GM19468 (cell line): ENCODE results near the gene DUSP8.
"Not testable (repeated sequence)": the region's sequence is repeated elsewhere in the genome, so short reads cannot be mapped to it uniquely, and the experiment has no call there.

ENCODE experiments used
- ATAC-seq: cut with Tn5 transposase; IDR thresholded peaks from one replicate; pipeline ENCODE4 v1.9.1; 2021; ENCODE audit warnings: mild to moderate bottlenecking, moderate library complexity, moderate number of reproducible peaks; ENCODE audit not compliant: unreplicated experiment; ENCODE audit errors: extremely low read depth

Gene DUSP8

DNA sequence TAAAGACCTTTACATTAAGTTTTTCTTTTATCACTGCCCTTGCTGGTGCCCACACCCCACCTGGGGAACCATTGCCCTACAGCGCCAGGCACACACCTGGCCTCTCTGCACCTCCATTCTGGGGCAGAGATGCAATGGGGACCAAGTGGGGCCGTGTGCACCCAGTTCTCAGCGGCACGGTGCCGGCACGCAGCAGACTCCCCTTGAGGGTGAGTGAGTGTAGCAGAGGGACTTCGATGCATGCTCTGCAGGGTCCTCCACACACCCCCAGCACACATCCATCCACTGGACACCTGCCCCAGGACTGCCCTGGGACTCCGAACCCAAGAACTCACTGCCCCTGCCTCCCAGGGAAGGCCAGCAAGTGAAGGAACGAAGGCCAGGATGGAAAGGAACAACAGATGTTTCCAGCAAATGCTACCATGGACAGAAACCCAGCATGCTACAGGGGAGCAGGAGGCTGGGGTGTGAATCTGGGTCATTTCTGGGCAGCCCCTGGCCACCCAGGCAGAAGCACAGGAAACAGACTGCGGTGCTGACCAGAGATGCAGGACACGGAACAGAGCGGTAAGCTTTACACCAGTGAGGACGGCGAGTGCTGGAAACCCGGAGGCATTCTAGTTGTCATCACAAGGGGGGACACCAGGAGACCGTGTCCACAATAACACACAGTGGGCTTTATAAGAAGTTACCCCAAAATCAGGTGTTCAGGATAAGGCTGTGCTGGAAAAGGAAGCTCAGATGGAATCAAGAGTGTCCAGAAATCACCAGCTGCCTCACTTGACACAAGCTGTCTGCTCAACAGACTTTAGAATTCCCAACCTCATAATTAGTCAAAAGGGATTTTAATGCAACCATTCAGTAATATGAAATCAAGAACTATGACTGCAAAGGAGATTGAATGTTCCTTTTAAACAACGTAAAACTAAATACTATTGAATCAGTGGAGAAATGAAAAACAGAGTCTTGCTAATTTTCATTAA, 52.8 kb downstream of the DUSP8 start:
- ATAC-seq, result no peak

- ATAC-seq, result no peak
Measured at GRCh38 chr11:1518301-1518700, 53.8 kb downstream of the DUSP8 start.

- no peak for ATAC-seq
Measured at GRCh38 chr11:1517117-1518005, 54.7 kb downstream of the DUSP8 start.

DNA sequence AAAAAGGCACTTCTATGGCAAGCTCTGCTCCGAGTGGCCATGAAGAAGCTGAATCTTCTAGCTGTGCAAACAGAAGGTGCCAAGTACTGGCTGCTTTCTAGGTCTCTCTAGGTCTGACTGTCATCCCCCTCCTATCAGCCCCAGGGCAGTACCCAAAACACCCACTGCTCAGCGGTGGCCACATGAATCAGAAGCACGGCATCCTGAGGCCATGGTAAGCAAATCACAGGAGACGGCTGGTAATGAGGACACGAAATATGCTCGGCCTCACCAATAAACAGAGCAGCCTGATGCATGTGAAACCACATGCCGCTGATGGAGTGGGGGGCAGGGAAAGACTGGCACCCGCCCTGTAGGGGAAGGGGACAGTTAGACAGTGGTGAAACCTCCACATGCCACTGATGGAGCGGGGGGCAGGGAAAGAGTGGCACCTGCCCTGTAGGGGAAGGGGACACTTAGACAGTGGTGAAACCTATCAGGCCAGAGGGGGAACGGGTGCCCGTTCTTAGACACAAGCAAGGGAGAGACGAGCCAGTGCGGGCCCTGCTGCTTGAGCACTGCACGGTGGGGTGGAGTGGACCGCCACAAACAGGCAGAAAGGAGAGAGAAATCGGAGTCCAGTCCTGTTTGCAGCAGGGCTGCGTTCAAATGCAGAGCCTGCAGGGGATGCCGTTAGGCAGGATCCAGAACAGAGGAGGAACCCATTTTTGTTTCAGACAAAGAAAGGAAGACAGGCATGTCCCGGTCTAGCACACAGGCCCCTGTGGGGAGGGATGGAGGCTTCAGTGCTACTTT, 55.6 kb downstream of the DUSP8 start:
- no peak for ATAC-seq

DNA sequence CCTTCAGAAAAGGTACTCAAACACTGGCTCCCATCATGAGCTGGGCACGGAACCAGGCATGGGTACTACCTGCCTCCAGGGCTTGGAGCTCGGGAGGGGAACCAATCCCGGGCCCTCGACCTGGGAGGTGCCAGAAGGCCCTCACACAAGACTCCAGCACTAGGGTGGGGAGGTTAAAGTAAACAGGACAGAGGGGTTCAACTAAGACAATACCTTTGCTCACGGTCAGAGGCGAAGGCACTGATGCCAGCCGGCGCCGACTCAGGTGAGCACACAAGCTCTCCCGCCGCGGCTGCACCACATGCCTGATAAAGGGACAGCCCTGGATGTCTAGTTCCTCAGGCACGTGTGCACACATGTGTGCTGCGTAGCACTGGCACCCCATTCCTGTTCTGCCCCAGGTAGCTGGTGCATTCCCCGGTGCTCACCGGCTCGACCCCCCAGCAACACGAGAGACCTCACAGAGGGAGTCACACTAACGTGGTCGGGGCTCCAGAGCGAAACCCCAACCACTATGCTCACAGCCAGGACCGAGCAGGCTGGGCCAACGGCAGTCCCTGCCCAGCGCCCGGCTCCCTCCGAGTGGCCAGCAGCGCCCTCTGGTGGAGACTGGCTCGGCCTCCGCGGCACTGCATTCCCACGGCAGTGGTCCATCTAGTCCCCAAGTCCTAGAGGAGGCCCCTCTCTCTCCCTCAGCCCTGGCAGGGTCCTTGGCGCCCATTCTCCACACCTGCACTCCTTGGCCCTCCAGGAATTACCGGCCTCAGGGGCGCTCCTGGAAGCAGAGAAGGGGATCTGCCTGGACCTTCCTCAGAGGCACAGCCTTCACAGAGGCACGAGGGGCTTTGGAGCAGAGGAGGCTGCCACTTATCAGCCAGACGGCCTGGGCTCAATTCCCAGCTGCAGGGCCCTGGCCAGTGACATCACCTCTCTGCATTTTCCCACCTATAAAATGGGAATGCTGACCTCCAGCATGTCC, 56.7 kb downstream of the DUSP8 start:
- ATAC-seq, result no peak

DNA sequence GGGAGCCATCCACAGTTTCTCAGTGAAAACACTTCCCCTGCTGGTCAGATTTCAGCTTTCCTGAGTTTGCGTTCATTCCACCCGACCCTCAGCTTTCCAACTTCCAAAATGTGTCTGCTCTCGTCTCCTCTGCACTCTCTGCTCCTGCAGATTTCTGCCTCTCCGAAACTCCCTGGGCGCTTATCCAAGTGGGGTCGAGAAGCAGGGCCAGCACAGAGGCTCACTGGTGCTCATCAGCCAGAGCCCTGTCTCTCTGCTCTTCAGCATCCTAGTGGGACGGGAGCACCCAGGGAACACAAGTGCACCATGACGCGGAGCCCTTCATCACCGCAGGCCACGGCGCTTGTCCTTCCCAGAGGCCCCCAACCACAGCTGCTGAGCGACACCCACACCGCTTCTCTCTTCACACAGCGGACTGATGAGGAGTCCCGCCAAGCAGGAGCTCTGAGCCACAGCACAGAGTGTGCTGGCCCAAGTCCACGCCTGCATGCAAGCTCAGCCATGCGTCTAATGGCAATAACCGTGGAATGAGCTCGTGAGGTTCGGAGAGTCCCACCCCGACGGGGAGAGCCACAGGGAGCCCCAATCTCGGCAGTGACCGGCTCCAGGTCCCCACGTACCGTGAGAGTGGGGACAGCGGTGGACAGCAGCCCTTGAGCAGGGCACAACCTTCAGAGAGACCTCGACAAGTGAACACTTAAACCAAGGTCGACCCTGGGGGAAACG, 57.6 kb downstream of the DUSP8 start:
- ATAC-seq, result no peak

DNA sequence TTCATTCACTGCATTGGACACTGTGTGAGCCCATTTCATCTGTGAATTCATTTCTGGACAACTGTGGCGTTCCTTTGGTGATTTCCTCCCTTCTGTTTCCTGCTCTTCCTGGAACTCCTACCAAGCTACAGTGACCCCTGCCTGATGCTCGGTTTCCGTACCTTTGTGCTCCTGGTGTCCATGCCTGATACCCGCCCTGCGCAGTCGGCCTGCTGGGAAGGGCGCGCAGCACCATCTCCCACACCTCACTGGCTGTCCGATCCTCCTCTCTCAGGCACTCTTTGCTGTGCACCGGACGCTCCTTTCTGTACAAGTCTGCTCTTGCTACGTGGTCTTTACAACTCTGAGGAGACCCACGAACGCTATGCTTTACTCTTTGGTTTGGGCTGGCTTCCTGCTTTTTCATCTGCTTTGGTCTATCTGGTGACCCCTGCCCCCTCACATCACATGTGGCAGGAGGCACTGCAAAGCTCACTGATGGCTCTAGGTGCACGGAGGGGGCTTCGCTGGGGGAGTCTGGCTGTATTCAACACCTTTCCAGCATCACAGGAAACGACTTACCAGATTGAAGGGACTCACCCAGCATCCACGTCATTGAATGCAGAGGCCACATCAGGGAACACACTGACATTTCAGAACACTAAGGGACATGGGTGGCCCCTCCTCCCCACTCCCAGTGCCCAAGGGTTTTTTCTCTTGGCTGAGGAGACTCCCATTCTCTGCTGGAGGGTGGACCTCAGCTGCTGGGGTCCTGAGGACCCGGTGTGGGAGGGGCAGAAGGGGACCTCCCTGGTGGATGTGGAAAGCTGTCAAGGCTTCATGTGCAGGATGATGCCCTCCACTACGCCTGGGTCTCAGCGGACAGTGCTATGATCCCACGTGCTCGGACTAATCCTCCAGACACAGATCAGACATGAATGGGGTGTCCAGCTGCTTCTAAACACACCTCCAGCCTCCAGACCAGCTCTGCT, 58.5 kb downstream of the DUSP8 start:
- no peak for ATAC-seq

- not testable (repeated sequence) for ATAC-seq
Measured at GRCh38 chr11:1512531-1513258, 59.4 kb downstream of the DUSP8 start.

DNA sequence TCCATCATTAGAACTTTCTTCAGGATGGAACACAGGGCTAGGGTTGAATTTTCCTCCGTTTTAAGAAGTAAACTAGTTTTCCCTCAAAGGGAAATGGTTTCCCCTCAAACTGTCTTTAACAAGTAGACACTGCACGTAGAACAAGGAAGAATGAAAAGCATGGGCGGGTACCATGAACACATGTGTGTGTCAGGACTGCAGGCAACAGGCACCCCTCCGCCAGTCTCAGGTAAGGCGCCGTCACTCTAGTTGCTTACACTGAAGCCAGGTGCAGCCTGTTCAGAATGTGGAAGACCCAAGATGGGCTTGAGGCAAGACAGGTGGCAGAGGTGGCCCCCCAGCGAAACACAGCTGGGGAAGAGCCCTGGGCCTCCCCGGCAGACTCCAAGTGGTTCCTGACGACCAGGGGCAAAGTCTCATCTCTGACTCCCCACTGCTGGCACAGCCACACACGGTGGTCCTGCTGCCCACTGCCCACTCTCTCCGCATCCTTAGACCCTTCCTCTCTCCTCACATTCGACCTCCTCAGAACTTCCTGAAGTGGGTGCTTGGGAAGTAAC, 60.1 kb downstream of the DUSP8 start:
- no peak for ATAC-seq

DNA sequence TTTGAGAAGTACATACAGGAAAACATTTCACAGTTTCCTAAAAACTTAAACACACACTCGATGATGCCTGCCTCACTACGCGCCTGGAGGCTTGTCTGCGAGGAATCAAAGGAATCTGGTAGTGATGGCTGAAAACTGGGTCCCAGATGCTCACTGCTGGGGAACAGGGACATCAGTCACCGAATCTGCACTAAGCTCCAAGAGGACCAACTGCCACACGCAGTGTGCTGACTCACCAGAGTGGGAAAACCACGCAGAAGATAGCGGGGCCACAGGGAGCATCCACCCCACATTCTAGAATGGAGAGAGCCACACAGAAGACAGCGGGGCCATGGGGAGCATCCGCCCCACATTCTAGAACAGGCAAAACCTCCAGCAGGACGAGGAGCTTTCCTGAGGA, 61.1 kb downstream of the DUSP8 start:
- no peak for ATAC-seq

DNA sequence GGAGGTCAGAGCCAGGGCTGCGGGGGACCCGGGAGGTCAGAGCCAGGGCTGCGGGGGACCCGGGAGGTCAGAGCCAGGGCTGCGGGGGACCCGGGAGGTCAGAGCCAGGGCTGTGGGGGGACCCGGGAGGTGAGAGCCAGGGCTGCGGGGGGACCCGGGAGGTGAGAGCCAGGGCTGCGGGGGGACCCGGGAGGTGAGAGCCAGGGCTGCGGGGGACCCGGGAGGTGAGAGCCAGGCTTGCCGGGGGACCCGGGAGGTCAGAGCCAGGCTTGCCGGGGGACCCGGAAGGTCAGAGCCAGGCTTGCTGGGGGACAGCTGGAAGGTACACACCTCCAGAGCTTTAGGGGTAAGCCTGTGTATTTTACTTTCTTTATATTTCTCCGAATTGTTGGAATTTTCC, 61.7 kb downstream of the DUSP8 start:
- not testable (repeated sequence) for ATAC-seq

GRCh38 chr11:1509626-1510255, 62.3 kb downstream of the DUSP8 start:
- no peak for ATAC-seq

- ATAC-seq, result no peak
Measured at GRCh38 chr11:1508986-1509385, 63.1 kb downstream of the DUSP8 start.

DNA sequence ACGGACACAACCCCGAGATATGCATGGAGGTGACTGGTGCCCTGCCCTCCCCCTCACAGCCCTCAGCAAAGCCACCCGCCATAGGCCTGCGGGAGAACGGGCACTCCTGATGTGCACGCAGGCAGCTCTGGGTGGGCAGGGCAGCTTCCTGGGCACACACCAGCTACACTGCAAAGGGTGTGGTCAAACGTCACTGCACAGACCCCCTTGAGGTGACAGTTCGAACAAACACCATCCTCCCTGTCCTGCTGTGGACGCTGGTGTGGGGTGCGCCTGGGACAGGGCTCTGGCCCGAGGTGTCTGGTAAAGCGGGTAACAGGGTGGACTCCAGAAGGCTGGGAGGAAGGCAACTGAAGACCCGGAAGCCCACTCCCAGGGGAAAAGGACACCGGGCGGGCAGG, 63.6 kb downstream of the DUSP8 start:
- ATAC-seq, result no peak

DNA sequence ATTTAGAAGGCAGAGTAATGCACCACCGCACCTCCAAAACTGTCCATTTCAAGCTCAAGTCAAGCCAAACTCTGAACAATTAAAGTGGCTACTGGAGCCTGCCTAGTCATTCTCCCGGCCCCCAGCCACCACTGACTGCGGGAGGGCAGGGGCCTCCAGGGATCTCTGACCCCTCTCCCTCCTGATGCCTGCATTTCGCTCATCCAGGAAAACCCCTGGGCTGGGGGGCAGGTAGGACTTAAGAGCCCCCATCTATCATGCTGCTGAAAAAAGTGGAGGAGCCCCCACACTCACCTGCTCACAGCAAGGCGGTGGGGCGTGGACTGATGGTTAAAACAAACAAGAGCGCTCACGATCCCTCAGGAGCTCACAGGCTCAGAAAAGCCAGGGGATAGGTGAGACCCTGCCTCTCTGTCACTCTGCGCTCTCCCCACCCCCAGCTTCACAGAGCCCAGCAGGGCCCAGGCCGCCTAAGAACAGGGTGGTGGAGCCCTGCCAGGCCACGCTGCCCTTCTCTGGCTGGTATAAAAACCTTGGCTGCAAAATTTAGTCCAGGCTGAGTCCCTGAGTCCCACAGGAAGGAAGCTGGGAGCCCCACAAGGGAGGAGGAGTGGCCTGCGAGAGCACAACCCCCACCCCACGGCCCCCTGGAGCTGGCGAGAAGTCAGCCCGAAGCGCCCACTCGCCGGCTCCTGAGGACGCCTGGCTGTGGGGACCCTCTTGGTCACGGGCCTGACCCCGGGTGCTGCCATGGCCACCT, 64.5 kb downstream of the DUSP8 start:
- no peak for ATAC-seq
